ENCODE results near the gene ARID5A. TPM values are rescaled to one million over a fixed set of nuclear protein-coding genes. Genes with fewer than 3 reads are reported as not detected.
A peak's percentile ranks its signal among the peaks of the same experiment; 100 is the strongest.
"Not testable (repeated sequence)": the region's sequence is repeated elsewhere in the genome, so short reads cannot be mapped to it uniquely, and the experiment has no call there.

Gene ARID5A
- polyA plus RNA-seq, 4 donors: 2.9 to 15.2 (median 7.8) TPM

- FAIRE-seq: no peak
- Histone ChIP-seq H3K4me3 (ENCODE audit: low read depth in 1 of 3, low read length in 3 of 3) (no peak overlapping the region), H3K27ac (ENCODE audit: low read depth in 1 of 3, low read length in 2 of 3) (no peak overlapping the region), H3K27me3 (ENCODE audit: control insufficient read depth in 3 of 3, insufficient read depth in 3 of 3, low read length in 3 of 3) (no peaks in the 10 kb centered on the region), H3K9me3 (ENCODE audit: control insufficient read depth in 2 of 2, insufficient read depth in 1 of 2, low read depth in 1 of 2, low read length in 1 of 2) (peaks cover 0 to 8% of the 10 kb centered on the region in 2 donors), H3K4me1 (ENCODE audit: control insufficient read depth in 3 of 3, insufficient read depth in 2 of 3, low read depth in 1 of 3, low read length in 2 of 3) (peaks cover 0 to 31% (median 0%) of the 10 kb centered on the region in 3 donors), H3K36me3 (ENCODE audit: control insufficient read depth in 3 of 3, insufficient read depth in 2 of 3, low read depth in 1 of 3, low read length in 3 of 3) (peaks cover 0 to 43% (median 3%) of the 10 kb centered on the region in 3 donors)
- DNase-seq: no peak
- 86 to 88% (median 86%) methylated on average over 18 of the region's 18 CpGs for WGBS, 3 donors
These were observed 16.0 kb downstream of the ARID5A start for GRCh38 chr2:96552315-96553175.

- peaks cover 0 to 31% (median 0%) of the 10 kb centered on the region in 3 donors for H3K4me1 ChIP-seq (ENCODE audit: control insufficient read depth in 3 of 3, insufficient read depth in 2 of 3, low read depth in 1 of 3, low read length in 2 of 3)
- H3K36me3 ChIP-seq (ENCODE audit: control insufficient read depth in 3 of 3, insufficient read depth in 2 of 3, low read depth in 1 of 3, low read length in 3 of 3): peaks cover 0 to 38% (median 3%) of the 10 kb centered on the region in 3 donors
- H3K9me3 ChIP-seq (ENCODE audit: control insufficient read depth in 2 of 2, insufficient read depth in 1 of 2, low read depth in 1 of 2, low read length in 1 of 2): peaks cover 0 to 8% of the 10 kb centered on the region in 2 donors
- FAIRE-seq (no peak), DNase-seq (no peak)
- H3K27me3 ChIP-seq (ENCODE audit: control insufficient read depth in 3 of 3, insufficient read depth in 3 of 3, low read length in 3 of 3): no peaks in the 10 kb centered on the region
- H3K27ac ChIP-seq (ENCODE audit: low read depth in 1 of 3, low read length in 2 of 3): no peak overlapping the region
- no peak overlapping the region for H3K4me3 ChIP-seq (ENCODE audit: low read depth in 1 of 3, low read length in 3 of 3)
- 87 to 94% (median 92%) methylated on average over 15 to 16 of the region's 16 CpGs for WGBS, 3 donors
These were observed 16.8 kb downstream of the ARID5A start for GRCh38 chr2:96553176-96553956.

GRCh38 chr2:96553957-96554292 lies 17.4 kb downstream of the ARID5A start:
- WGBS, 3 donors: 43 to 46% (median 45%) methylated on average over 8 to 9 of the region's 9 CpGs
- not testable (repeated sequence) for FAIRE-seq; DNase-seq; H3K4me3 ChIP-seq (ENCODE audit: low read depth in 1 of 3, low read length in 3 of 3); H3K27me3 ChIP-seq (ENCODE audit: control insufficient read depth in 3 of 3, insufficient read depth in 3 of 3, low read length in 3 of 3); H3K27ac ChIP-seq (ENCODE audit: low read depth in 1 of 3, low read length in 2 of 3); H3K9me3 ChIP-seq (ENCODE audit: control insufficient read depth in 2 of 2, insufficient read depth in 1 of 2, low read depth in 1 of 2, low read length in 1 of 2)
- peaks cover 0 to 32% (median 3%) of the 10 kb centered on the region in 3 donors for H3K36me3 ChIP-seq (ENCODE audit: control insufficient read depth in 3 of 3, insufficient read depth in 2 of 3, low read depth in 1 of 3, low read length in 3 of 3)
- peaks cover 0 to 25% (median 0%) of the 10 kb centered on the region in 3 donors for H3K4me1 ChIP-seq (ENCODE audit: control insufficient read depth in 3 of 3, insufficient read depth in 2 of 3, low read depth in 1 of 3, low read length in 2 of 3)

GRCh38 chr2:96554293-96555145 lies 18.0 kb downstream of the ARID5A start:
- H3K9me3 ChIP-seq (ENCODE audit: control insufficient read depth in 2 of 2, insufficient read depth in 1 of 2, low read depth in 1 of 2, low read length in 1 of 2): peaks cover 0 to 8% of the 10 kb centered on the region in 2 donors
- H3K4me1 ChIP-seq (ENCODE audit: control insufficient read depth in 3 of 3, insufficient read depth in 2 of 3, low read depth in 1 of 3, low read length in 2 of 3): peaks cover 0 to 19% (median 0%) of the 10 kb centered on the region in 3 donors
- no peak overlapping the region for H3K4me3 ChIP-seq (ENCODE audit: low read depth in 1 of 3, low read length in 3 of 3)
- peaks cover 0 to 26% (median 3%) of the 10 kb centered on the region in 3 donors for H3K36me3 ChIP-seq (ENCODE audit: control insufficient read depth in 3 of 3, insufficient read depth in 2 of 3, low read depth in 1 of 3, low read length in 3 of 3)
- WGBS, 3 donors: 39 to 47% (median 39%) methylated on average over 33 to 35 of the region's 35 CpGs
- no peak overlapping the region for H3K27ac ChIP-seq (ENCODE audit: low read depth in 1 of 3, low read length in 2 of 3)
- H3K27me3 ChIP-seq (ENCODE audit: control insufficient read depth in 3 of 3, insufficient read depth in 3 of 3, low read length in 3 of 3): no peaks in the 10 kb centered on the region
- FAIRE-seq: no peak
- DNase-seq: peak; percentile 54 to 68

GRCh38 chr2:96555146-96555610 lies 18.6 kb downstream of the ARID5A start:
- no peaks in the 10 kb centered on the region for H3K27me3 ChIP-seq (ENCODE audit: control insufficient read depth in 3 of 3, insufficient read depth in 3 of 3, low read length in 3 of 3)
- no peak overlapping the region for H3K27ac ChIP-seq (ENCODE audit: low read depth in 1 of 3, low read length in 2 of 3)
- peaks cover 0 to 25% (median 3%) of the 10 kb centered on the region in 3 donors for H3K36me3 ChIP-seq (ENCODE audit: control insufficient read depth in 3 of 3, insufficient read depth in 2 of 3, low read depth in 1 of 3, low read length in 3 of 3)
- no peak for DNase-seq
- H3K4me3 ChIP-seq (ENCODE audit: low read depth in 1 of 3, low read length in 3 of 3): no peak overlapping the region
- H3K4me1 ChIP-seq (ENCODE audit: control insufficient read depth in 3 of 3, insufficient read depth in 2 of 3, low read depth in 1 of 3, low read length in 2 of 3): peaks cover 0 to 15% (median 0%) of the 10 kb centered on the region in 3 donors
- peaks cover 0 to 8% of the 10 kb centered on the region in 2 donors for H3K9me3 ChIP-seq (ENCODE audit: control insufficient read depth in 2 of 2, insufficient read depth in 1 of 2, low read depth in 1 of 2, low read length in 1 of 2)
- 82 to 88% (median 87%) methylated on average over 14 of the region's 14 CpGs for WGBS, 3 donors
- FAIRE-seq: no peak

- no peak for FAIRE-seq
- DNase-seq: peak; percentile 95 to 99
- peaks cover 0 to 11% (median 0%) of the 10 kb centered on the region in 3 donors for H3K4me1 ChIP-seq (ENCODE audit: control insufficient read depth in 3 of 3, insufficient read depth in 2 of 3, low read depth in 1 of 3, low read length in 2 of 3)
- H3K27me3 ChIP-seq (ENCODE audit: control insufficient read depth in 3 of 3, insufficient read depth in 3 of 3, low read length in 3 of 3): no peaks in the 10 kb centered on the region
- H3K4me3 ChIP-seq (ENCODE audit: low read depth in 1 of 3, low read length in 3 of 3): peak overlapping the region in 1 of 3 donors; percentile 17
- peak overlapping the region in 2 of 3 donors; percentile 55 to 87 for H3K27ac ChIP-seq (ENCODE audit: low read depth in 1 of 3, low read length in 2 of 3)
- 14 to 59% (median 39%) methylated on average over 16 of the region's 16 CpGs for WGBS, 3 donors
- H3K9me3 ChIP-seq (ENCODE audit: control insufficient read depth in 2 of 2, insufficient read depth in 1 of 2, low read depth in 1 of 2, low read length in 1 of 2): peaks cover 0 to 8% of the 10 kb centered on the region in 2 donors
- peaks cover 0 to 11% (median 0%) of the 10 kb centered on the region in 3 donors for H3K36me3 ChIP-seq (ENCODE audit: control insufficient read depth in 3 of 3, insufficient read depth in 2 of 3, low read depth in 1 of 3, low read length in 3 of 3)
These were observed 20.1 kb downstream of the ARID5A start for GRCh38 chr2:96556441-96557330.

GRCh38 chr2:96557421-96557820 lies 20.9 kb downstream of the ARID5A start:
- not testable (repeated sequence) for H3K27me3 ChIP-seq (ENCODE audit: control insufficient read depth in 3 of 3, insufficient read depth in 3 of 3, low read length in 3 of 3); DNase-seq; H3K4me3 ChIP-seq (ENCODE audit: low read depth in 1 of 3, low read length in 3 of 3); FAIRE-seq; H3K36me3 ChIP-seq (ENCODE audit: control insufficient read depth in 3 of 3, insufficient read depth in 2 of 3, low read depth in 1 of 3, low read length in 3 of 3); H3K9me3 ChIP-seq (ENCODE audit: control insufficient read depth in 2 of 2, insufficient read depth in 1 of 2, low read depth in 1 of 2, low read length in 1 of 2)
- H3K27ac ChIP-seq (ENCODE audit: low read depth in 1 of 3, low read length in 2 of 3): peak overlapping the region in 2 of 3 donors; percentile 55 to 87
- H3K4me1 ChIP-seq (ENCODE audit: control insufficient read depth in 3 of 3, insufficient read depth in 2 of 3, low read depth in 1 of 3, low read length in 2 of 3): peaks cover 0 to 11% (median 0%) of the 10 kb centered on the region in 3 donors
- 91 to 94% (median 93%) methylated on average over 6 of the region's 6 CpGs for WGBS, 3 donors
